Suppressor macrophage treated with lipopolysaccharide for 4 hours (primary cell): ENCODE results near the gene MCC.
"Not testable (repeated sequence)": the region's sequence is repeated elsewhere in the genome, so short reads cannot be mapped to it uniquely, and the experiment has no call there.

Experiments
- DNase-seq: peaks from one replicate; pipeline ENCODE4 v3.0.0-alpha.2; 2020

MCC gene

DNA sequence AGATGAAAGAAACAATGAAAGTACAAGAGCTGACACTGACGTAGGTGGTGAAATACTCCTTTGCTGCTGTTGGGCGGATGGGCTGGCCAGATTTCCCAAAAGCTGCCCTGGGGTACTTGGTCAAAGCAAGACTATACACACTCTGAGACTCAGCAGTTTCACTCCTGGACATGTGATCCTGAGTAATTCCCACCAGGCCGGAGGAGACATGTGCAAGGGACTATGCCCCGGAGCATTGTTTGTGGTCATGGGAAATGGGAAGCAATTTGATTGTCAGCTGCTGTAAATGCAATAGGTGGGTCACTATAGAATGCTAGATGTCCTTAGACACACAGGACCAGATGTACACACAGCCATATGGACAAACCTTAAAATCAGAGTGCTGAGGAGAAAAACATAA is 395.6 kb downstream of the MCC start:
- DNase-seq = peak; percentile 76

DNA sequence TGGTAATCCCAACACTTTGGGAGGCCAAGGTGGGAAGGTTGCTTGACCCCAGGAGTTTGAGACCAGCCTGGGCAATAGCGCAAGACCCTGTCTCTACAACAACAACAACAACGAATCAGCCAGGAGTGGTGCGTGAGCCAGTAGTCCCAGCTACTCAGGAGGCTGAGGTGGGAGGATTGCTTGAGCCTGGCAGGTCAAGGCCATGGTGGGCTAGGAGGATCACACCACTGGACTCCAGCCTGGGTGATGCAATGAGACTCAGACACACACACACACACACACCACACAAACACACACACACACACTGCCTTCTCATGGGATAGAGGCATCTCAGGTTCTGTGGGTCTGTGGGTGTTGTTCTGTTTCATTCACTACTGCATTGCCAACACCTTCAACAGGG is 396.6 kb downstream of the MCC start:
- DNase-seq = no peak

DNA sequence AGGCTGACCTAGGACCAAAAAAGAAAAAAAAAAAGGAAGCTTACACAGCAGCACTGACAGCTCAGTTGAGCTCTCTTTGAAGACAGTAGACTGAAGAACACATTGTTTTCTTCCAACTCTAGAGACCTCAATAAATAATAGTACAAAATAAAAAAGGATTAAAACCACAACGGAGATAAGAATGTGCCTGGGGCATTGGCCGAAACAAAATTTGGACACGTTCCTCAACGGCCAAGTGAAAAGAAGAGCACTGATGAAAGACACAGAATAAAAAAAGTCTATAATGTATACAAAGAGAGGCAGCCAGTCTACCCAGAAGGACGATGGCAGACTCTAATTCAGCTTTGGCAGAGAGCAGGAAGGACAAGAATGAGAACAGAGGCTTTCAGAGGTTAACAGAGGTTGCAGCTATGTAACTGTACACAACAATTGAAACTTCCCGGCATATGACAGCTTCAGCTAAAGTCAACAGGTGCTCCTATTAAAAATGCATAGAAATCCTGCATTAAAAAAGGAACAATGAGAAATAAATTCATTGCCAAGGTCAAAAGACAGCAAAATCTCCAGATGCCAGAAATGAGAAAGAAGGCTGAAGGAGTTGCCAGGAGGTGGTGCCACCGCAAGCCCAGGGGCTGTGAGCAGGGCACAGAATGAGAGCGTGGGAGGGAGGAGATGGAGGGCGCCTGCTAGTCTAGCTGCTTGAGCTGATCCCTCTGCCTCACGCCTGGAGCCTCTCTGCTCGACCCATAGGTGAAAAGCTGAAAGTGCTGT is 397.7 kb downstream of the MCC start:
- DNase-seq = no peak

DNA sequence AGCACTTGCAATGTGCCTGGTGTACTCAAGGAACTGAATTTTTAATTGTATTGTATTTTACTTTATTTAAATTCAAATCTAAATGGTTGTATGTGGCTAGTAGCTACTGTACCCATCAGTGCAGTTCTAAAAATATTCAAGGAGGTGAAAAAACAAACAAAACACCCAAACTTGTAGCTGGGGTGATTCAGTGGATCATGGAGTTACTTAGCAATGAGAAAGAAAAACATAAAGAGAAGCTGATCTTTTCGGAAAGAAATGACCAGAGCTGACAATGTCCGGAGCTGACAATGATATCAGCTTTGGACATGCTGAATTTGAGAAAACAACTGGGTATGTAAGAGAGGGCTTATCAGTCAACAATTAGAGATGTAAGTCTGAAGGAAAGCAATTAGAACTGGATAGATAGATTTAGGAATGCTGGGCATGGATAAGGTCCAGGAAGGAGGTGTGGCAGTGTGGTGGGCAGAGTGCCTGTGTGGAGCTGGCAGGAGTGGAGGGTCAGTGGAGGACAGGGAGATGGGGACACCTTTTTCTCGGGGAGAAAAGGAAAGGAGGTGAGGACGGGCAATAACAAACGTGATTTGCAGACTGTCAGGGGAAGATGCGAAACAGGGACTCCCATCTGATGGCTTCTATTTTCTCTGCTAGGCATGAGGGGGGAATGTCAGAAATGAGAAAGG is 398.5 kb downstream of the MCC start:
- DNase-seq = no peak

DNA sequence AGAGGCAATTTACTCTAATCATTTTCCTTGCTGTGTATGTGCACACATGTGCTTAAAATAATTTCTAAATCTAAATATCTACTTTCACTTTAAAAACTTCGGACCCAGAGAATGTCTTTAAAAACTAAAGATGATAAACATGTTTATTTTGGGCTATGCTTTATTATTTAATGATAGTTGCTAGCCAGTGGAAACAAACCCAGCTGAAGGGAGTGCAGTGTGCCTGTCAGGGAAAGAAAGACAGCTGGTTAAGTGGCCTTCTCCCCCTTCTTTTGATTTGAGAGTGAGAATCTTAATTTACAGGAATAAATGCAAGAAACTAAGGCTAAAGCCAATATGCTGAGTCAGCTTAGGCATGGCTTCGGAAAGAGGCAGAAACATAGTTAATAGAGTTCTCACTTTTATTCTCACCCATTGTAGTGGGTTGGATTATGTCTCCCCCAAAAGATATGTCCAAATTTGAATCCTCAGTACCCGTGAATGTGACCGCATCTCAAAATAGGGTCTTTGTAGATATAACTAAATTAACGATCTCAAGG is 400.2 kb downstream of the MCC start:
- DNase-seq = no peak

DNA sequence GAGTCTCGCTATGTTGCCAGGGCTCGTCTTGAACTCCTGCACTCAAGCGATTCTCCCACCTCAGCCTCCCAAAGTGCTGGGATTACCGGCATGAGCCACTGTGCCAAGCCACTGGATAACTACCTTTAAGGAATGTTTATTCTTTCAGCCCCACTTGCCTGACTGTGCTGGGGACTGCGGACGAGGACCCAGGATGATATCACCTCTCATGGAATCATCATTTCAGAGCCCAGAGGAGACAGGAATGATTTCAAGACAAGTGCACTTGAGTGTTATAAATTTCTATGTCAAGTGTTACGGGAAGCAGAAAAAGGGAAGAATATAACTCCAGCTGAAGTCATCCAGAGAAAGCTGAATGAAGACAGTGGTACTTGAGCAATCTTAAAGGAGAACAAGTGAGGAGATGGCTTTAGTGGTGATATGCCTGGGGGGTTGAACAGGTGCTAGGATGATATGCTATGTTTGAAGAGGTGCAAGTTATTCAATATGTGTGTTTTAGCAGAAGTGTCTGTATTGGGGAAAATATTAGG is 402.3 kb downstream of the MCC start:
- DNase-seq = peak; percentile 63

DNA sequence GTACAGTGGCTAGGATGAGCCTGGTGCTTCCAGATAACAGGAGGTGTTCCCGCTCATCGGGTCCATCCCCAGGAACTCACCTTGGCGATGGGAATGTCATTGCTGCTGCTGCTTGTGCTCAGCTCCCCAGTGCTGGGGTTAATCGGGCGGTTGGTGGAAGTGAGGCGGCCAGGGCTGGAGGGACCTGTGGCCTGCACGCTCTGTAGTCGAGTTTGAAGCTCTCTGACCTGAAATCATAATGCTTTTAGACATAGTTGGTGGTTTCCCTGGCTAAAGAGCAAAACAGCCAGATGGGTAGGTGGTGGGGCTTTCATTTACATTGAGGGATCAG is 403.2 kb downstream of the MCC start:
- DNase-seq = no peak

DNA sequence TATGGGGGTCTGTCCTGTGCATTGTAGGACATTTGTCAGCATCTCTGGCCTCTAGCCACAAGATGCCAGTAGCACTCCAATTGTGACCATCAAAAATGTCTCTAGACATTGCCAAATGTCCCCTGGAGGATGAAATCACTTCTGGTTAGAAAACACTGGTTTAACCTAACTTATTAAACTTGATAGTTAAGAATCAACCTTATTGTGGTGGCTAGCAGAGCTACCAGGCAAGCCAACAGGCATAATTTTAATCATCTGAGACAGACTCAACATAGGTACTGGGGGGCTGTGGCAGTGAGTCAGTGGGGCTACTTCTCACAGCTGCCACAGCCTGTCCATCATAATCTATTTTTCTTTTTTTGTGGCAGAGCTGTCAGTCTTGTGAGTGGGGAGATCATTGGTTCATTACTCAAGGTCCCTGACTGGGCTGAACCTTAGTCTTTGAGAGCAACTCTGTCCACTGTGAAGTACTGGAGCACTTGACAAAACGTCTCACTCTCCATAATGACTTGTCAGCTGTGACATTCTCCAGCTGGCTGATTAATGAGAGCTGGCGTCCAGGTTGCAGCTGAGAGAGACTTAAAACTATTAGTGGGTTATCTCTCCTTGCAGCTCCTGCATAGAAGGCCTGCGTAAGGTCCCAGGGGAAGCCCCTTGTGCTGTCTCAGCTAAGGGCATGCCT is 403.7 kb downstream of the MCC start:
- no peak for DNase-seq

DNA sequence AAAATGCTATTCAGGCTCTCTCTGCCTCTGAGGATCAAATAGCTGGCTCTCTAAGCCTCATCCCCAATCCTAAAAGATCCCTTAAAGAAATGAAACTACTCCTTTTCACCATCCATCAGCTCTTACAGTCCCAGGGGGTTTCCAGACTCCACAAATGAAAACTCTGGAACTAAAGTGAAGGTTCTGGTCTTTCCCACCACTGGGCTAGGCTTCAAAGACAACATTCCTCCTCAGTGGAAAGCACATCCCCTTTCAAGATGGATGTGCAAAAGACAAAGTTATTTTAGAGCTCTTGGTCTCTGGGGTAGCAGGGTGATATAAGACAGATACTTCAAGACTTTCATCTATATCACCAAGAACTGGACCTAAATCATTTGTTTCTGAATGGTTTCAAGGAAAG is 404.8 kb downstream of the MCC start:
- DNase-seq = no peak

DNA sequence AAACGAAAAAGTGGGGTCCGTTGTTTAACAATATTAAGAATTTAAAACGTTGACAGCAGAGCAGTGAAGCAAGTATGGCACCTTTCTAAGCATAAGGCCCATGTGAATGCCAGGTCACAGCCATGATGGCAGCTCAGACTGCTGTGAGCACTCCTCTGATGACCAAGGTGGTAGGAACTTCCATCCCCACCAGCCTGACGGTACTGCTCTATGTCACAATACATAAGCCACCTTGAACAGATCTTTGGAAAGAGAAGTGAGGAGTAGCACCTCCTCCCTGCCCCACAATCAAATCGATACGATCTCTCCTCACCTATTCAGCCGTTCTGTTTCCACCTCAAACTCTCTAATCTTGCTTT is 405.7 kb downstream of the MCC start:
- no peak for DNase-seq

DNA sequence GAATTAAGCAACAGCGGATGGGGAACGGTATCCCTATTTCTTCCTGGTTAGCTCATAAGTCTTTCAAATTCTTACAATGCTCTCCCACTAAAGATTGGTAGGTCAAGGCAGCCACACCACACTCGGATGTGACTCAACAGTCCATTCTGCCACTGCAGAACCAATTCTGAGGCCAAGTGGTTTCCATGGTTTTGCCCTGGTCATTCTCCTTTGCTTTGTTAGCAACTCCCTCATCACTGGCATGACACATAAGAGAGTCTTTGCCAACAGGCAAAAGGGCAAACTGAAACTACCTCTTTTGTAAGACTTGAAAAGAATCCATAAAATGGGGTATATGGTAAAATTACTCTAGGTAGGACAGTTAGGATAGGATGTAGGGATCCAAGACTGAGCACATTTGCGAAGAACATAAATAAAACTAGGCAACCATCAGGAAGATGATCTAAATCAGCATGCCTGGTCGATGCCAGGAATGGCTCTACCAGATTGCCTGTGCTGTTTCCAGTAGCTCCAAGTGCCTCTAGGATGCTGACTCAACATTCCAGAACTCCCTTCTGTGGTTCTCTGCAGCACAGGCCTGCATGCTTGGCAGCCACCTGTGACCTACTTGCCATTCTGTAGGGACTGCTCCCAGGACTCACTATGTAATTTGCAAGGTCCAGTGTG is 406.2 kb downstream of the MCC start:
- DNase-seq = peak; percentile 32

DNA sequence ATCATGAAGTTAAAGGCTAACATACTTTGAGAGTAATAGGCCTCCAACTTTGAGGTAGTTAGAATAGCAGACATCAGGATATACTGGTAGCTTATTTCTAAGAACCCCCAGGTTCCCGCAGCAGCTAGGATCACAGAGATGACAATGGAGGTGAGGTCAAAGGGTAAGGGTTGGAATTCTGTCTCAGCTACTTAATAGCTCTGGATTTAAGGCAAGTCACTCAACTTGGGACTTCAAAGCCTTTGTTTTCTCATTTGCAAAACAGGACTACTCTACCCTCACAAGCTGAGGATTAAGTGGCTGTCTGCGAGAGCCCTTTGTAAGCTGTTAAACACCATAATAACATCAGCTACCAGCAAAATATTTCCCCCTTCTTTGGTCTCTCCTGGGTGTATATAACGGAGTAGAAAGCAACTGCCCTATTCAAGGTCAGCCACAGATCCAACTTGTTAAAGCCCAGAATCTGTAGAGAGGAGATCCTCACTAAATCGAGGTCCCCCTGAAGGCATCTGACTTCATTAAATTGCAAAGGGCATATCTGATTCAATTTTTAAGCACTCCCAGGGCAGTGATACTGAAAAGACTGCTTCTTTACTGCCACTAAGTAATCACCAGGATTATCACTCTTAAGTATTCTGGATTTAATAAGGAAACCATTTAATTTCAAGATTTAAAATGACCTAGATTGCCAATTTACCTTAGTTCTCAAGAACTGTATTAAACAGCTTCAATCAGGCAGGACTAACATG is 407.0 kb downstream of the MCC start:
- DNase-seq = no peak

DNA sequence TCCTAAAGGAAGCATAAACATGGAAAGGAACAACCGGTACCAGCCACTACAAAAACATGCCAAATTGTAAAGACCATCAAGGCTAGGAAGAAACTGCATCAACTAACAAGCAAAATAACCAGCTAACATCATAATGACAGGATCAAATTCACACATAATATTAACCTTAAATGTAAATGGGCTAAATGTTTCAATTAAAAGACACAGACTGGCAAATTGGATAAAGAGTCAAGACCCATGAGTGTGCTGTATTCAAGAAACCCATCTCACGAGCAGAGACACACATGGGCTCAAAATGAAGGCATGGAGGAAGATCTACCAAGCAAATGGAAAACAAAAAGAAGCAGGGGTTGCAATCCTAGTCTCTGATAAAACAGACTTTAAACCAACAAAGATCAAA is 411.6 kb downstream of the MCC start:
- DNase-seq = not testable (repeated sequence)

DNA sequence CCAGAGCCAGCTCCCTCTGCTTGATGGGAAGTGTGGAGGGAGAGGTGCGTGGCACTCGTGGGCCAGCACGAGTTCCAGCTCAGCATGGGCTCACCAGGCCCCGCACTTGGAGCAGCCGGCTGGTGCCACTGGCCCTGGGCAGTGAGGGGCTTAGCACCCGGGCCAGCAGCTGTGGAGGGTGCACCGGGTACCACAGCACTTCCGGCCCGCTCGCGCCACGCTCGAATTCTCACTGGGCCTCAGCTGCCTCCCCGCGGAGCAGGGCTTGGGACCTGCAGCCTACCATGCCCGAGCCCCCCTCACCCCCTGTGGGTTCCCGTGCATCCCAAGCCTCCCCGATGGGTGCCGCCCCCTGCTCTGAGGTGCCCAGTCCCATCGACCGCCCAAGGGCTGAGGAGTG is 413.2 kb downstream of the MCC start:
- DNase-seq = no peak

DNA sequence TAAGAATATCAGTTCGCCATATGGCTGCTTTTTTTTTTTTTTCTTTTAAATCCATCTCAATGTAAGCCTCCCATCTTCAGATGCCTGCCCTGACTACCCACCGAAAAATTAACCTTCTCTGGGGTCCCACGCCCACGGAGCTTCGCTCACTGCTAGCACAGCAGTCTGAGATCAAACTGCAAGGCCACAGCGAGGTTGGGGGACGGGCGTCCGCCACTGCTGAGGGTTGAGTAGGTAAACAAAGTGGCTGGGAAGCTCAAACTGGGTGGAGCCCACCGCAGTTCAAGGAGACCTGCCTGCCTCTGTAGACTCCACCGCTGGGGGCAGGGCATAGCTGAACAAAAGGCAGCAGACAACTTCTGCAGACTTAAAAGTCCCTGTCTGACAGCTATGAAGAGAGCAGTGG is 414.6 kb downstream of the MCC start:
- DNase-seq = not testable (repeated sequence)

DNA sequence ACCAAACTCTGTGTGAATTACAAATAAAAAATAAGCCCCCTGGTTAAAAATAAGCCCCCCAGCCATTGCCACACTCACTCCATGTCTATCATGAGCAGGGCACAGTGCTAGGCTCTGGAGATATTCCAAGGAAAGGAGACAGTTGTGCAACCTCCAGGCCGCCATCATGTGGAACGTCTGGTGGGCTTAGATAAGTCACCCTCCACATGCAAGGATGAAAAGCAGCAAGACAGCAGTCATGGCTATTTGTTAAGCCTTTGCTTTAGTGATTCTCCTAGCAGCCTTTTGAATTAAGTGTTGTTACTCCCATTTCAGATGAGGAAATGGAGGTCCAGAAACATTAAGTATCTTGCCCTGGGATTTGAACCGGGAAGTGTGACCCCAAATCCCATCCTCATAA is 416.9 kb downstream of the MCC start:
- no peak for DNase-seq

DNA sequence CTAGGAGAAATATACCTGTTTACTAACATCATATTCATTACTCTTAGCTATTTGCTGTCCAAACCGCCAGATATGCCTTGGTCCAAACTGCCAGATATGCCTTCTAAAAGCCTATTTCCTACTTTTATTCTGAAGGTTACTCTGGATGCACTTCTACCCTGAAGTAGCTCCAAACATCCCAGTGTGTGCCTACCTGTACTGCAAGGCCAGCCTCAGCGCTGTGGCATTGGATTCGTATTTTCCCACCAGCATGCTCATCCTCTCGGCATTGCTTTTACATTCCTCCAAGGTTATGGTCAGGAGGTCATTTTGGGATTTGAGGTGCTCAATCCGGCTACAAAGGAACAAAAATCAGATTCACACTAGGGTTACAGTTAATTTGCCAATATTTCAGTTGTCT is 417.4 kb downstream of the MCC start:
- no peak for DNase-seq

DNA sequence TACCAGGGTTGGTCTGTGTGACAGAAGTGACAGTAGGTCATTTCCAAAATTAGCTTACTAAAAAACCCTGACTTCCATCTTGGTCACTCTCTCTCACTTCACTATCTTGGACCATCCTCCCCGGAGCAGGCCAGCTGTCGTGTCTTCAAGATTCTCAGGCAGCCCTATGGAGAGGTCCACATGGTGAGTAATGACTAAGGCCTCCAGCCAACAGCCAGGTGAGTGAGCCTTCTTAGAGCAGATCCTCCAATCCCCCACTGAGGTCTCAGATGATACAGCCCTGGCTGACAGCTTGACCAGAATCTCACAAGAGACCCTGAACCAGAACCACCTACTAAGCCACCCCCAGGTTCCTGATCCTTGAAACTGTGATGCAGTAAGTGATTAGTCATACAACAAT is 419.7 kb downstream of the MCC start:
- DNase-seq = no peak

DNA sequence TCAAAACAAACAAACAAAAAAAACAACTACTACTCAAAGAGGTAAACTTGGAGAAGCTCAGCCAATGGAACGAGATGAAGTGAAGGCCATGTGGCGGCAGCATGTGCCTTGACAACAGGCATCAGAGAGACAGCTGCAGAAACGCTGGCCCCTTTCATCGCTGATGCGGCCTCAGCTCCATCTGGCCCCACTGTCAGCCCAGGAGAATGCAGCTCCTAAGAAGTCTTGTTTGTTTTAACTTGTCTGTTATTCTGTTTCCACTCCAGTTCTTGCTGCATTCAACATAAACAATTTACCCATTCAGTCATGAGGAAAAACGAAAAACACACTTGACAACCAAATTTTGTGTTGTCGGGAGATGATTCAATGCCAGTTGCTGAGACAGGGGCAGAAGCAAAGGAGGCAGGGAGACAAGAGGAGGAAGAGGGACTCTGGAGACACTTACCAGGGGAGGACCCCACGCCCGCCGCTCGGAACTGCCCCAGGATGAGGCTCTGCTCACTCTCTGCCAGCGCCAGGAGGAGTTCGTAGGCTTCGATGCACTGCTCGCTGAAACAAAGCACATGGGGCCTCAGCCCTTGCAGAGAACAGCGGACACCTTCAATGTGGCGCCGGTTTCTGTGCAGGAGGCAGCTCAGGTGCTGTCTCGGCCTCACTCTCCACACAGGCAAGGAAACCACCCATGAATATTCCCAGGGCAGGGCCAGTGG is 420.5 kb downstream of the MCC start:
- DNase-seq = no peak

DNA sequence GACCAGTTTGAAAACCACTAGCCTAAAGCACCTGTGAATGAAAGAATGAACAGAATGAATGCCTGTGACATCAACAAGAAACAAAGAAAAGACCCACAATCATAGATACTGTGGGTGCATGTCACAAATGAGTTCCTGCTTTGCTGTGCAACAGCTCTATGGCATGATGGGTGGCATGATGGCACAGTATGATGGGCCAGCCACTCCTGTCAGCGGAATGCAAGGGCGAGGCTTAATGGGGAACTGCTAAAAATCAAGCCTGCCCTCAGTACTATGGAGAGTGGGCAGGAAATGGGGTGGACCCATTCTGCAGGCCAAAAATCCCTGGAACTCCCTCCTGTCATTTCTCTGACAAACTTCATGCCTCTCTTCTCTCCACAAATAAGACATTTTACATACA is 422.6 kb downstream of the MCC start:
- no peak for DNase-seq

DNA sequence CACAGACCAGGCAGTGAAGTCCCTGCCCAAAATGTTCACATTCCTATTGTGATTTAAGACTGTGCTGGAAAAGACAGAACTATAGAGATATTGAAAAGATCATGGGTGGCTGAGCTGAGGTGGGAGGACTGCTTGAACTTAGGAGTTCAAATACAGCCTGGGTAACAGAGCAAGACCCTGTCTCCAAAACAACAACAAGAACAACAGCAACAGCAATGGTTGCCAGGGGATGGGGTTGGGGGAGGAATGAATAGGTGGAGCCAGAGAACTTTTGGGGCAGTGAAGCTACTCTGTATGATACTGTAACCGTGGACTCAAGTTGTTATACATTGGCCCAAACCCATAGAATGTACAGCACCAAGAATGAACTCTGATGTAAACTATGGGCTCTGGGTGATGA is 423.4 kb downstream of the MCC start:
- DNase-seq = no peak

DNA sequence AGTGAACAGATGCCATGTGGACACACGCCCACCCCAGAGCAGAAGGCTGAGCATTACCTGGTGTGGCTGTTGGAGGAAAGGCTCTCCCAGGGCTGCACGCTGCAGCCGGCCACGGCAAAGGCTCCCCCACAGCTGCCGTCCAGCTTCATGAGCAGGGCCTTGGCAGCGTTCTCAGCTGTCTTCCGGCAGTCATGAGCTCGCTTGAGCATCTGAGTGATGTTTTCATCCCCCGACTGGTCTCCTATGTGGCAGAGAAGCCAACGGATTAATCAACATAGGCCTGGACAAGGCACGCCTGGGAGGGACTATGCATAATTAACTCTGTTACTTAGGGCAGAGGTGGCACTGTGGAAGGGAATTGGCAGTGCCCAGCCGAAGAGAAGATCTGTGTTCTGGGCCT is 424.3 kb downstream of the MCC start:
- no peak for DNase-seq
